ENCODE data around the gene RBBP8NL. TPM values are rescaled to one million over a fixed set of nuclear protein-coding genes. Genes with fewer than 3 reads are reported as not detected.

The RBBP8NL gene
- total and polyA plus RNA-seq, 2 experiments from 2014 or later, result 0.10 to 1.1 TPM

DNA sequence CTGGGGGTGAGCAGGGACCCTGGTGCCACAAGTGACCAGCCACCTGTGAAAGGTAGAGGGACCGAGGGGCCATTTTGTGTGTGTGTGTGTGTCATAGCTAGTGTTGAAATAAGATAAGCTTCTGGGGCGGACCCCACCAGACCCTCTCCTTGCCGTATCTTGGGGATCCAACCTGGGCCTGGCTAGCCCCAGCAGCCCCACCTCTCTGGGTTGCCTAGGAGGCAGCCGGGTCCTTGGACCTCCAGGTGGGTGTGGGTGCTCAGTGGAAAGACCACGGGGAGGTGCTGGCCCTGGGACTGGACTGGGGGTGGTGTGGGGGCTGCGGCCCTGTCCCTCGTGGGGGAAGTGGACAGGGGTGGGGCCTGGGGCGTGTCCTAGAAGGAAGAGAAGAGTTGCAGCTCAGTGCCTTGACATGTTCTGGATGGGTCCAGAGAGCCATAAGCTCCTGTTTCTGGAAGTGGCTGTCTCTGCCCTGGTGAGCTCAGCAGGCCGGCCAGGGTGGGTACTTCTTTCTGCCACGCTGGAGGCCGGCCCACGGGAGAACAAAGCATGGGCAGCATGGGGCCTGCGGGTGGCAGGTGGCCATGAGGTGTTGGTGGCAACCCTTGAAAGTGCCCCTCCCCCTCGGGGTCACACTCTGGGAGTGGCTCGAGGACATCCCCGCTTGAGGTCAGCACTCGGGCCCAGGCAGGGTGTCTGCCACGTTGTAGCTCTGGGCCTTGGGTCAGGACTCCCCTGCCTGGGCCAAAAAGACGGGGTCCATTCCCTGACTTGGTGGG lies 8.4 kb downstream of the RBBP8NL start:
- Histone ChIP-seq H3K79me2 (replicated peaks; ENCODE audit: insufficient read depth) (no peaks in the 10 kb centered on the region), H3K4me2 (no peak overlapping the region), H3F3A (replicated peaks; ENCODE audit: low read depth) (peaks cover 8% of the 10 kb centered on the region; the same call in 1 of the 2 replicates), H2AFZ (no peak overlapping the region), H3K27ac (ENCODE audit: low read depth) (no peak overlapping the region), H3K9me2 (ENCODE audit: insufficient read depth) (no peaks in the 10 kb centered on the region), H3K27me3 (ENCODE audit: insufficient read depth) (no peaks in the 10 kb centered on the region), H3K36me3 (ENCODE audit: insufficient read depth) (no peaks in the 10 kb centered on the region), H3K4me3 (no peak overlapping the region), H4K20me1 (replicated peaks; ENCODE audit: insufficient read depth) (no peaks in the 10 kb centered on the region), H3K4me1 (ENCODE audit: insufficient read depth) (no peaks in the 10 kb centered on the region)
- H3K4me3 Mint-ChIP-seq, result no peak overlapping the region
- no peak for DNase-seq (ENCODE audit: low spot score)
- H3K36me3 Mint-ChIP-seq (ENCODE audit: low read depth), result no peaks in the 10 kb centered on the region
- peaks cover 2% of the 10 kb centered on the region for H3K27me3 Mint-ChIP-seq (ENCODE audit: insufficient read depth, low read depth, poor library complexity)
- no peak for ATAC-seq
- peaks cover 2% of the 10 kb centered on the region; the same call in 1 of the 3 replicates for H3K4me1 Mint-ChIP-seq
- no peak overlapping the region for H3K27ac Mint-ChIP-seq
- TF ChIP-seq ZNF331 (CRISPR knock-in tag; IDR thresholded peaks at IDR 0.05; ENCODE audit: low read depth), result no peak
- no peak for TF ChIP-seq EZH2 (IDR thresholded peaks at IDR 0.05; ENCODE audit: low read depth, unreplicated experiment)
- TF ChIP-seq CREB1 (CRISPR knock-in tag; IDR thresholded peaks at IDR 0.05; ENCODE audit: low read depth), result no peak
- TF ChIP-seq, protein P1, sequence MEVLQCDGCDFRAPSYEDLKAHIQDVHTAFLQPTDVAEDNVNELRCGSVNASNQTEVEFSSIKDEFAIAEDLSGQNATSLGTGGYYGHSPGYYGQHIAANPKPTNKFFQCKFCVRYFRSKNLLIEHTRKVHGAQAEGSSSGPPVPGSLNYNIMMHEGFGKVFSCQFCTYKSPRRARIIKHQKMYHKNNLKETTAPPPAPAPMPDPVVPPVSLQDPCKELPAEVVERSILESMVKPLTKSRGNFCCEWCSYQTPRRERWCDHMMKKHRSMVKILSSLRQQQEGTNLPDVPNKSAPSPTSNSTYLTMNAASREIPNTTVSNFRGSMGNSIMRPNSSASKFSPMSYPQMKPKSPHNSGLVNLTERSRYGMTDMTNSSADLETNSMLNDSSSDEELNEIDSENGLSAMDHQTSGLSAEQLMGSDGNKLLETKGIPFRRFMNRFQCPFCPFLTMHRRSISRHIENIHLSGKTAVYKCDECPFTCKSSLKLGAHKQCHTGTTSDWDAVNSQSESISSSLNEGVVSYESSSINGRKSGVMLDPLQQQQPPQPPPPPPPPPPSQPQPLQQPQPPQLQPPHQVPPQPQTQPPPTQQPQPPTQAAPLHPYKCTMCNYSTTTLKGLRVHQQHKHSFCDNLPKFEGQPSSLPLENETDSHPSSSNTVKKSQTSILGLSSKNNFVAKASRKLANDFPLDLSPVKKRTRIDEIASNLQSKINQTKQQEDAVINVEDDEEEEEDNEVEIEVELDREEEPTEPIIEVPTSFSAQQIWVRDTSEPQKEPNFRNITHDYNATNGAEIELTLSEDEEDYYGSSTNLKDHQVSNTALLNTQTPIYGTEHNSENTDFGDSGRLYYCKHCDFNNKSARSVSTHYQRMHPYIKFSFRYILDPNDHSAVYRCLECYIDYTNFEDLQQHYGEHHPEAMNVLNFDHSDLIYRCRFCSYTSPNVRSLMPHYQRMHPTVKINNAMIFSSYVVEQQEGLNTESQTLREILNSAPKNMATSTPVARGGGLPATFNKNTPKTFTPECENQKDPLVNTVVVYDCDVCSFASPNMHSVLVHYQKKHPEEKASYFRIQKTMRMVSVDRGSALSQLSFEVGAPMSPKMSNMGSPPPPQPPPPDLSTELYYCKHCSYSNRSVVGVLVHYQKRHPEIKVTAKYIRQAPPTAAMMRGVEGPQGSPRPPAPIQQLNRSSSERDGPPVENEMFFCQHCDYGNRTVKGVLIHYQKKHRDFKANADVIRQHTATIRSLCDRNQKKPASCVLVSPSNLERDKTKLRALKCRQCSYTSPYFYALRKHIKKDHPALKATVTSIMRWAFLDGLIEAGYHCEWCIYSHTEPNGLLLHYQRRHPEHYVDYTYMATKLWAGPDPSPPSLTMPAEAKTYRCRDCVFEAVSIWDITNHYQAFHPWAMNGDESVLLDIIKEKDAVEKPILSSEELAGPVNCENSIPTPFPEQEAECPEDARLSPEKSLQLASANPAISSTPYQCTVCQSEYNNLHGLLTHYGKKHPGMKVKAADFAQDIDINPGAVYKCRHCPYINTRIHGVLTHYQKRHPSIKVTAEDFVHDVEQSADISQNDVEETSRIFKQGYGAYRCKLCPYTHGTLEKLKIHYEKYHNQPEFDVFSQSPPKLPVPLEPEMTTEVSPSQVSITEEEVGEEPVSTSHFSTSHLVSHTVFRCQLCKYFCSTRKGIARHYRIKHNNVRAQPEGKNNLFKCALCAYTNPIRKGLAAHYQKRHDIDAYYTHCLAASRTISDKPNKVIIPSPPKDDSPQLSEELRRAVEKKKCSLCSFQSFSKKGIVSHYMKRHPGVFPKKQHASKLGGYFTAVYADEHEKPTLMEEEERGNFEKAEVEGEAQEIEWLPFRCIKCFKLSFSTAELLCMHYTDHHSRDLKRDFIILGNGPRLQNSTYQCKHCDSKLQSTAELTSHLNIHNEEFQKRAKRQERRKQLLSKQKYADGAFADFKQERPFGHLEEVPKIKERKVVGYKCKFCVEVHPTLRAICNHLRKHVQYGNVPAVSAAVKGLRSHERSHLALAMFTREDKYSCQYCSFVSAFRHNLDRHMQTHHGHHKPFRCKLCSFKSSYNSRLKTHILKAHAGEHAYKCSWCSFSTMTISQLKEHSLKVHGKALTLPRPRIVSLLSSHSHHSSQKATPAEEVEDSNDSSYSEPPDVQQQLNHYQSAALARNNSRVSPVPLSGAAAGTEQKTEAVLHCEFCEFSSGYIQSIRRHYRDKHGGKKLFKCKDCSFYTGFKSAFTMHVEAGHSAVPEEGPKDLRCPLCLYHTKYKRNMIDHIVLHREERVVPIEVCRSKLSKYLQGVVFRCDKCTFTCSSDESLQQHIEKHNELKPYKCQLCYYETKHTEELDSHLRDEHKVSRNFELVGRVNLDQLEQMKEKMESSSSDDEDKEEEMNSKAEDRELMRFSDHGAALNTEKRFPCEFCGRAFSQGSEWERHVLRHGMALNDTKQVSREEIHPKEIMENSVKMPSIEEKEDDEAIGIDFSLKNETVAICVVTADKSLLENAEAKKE (CRISPR knock-in tag; IDR thresholded peaks at IDR 0.05), result no peak
- TF ChIP-seq STAT1 (IDR thresholded peaks at IDR 0.05; ENCODE audit: unreplicated experiment), result no peak
- no peaks in the 10 kb centered on the region for H3K9me3 Mint-ChIP-seq

Measured in GM23338 (cell line).